ENCODE data around the gene AGBL5.
"Not testable (repeated sequence)": the region's sequence is repeated elsewhere in the genome, so short reads cannot be mapped to it uniquely, and the experiment has no call there.

The AGBL5 gene

DNA sequence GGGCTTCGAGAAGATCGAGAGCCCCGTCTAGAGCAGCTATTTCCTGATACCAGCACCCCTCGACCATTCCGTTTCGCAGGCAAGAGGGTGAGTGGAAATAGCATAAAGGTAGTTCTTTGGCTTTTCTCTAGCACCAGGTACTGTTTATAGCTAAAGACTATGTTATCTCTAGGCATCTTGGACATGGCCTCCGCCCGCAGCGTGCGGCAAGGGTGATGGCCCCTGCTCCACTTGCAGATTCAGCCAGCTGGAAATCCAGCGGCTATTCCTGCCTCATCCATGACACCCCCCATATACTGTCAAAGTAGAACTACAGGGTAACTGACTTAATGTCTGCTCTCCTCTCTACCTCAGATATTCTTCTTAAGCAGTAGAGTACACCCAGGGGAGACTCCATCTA is 3.3 kb downstream of the AGBL5 start:
- no peak for DNase-seq

DNA sequence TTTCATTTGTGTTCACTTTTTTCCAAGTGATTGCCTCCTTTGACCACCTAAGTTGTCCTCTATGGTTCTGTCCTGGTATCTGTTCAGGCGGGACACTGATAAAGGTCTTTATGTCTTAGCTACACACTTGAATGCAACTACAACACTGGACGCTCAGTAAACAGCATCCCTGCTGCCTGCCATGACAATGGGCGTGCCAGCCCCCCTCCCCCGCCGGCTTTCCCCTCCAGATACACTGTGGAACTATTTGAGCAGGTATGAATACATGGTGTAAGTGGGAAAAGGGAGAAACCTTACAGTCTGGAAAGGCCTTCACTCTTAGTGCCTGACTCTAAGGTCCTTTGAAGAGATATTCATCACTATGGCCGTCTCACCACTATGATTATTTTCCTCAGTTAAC is 5.7 kb downstream of the AGBL5 start:
- DNase-seq = no peak

DNA sequence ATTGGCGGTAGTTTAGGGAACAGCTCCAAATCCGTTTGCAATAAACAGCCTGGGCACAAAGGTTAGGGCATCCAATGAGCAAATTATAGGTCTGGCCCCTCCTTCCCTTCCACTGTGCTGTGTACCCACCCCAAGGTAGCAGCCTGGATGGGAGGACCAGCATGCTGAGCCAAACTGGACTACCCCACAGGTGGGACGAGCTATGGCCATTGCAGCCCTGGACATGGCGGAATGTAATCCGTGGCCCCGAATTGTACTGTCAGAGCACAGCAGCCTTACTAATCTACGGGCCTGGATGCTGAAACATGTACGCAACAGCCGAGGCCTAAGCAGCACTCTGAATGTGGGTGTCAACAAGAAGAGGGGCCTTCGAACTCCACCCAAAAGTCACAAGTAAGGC is 6.7 kb downstream of the AGBL5 start:
- no peak for DNase-seq

DNA sequence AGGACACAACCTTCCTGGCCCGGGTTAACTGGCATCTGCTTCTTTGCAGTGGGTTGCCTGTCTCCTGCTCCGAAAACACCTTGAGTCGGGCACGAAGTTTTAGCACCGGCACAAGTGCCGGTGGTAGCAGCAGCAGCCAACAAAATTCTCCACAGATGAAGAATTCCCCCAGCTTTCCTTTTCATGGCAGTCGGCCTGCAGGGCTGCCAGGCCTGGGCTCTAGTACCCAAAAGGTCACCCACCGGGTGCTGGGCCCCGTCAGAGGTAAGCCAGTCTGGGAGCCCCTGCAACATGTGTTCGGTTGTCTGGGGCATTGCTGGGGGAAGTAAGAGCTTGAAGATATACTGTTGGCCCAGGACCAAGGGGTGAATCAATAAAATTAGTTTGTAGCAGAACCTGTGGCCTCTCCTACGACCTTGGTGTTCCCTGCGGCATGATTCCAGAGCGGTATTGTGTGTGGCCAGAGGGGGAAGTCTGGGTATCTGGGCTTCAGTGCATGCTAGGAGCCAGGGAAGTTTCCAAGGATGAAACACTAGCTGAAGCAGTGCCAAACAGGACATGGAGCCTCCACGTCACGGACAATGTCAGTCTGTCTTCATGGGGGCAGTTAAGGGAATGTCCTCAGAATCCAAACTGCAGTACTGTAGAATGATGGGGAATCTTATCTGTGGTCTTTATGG is 7.8 kb downstream of the AGBL5 start:
- DNase-seq = no peak

DNA sequence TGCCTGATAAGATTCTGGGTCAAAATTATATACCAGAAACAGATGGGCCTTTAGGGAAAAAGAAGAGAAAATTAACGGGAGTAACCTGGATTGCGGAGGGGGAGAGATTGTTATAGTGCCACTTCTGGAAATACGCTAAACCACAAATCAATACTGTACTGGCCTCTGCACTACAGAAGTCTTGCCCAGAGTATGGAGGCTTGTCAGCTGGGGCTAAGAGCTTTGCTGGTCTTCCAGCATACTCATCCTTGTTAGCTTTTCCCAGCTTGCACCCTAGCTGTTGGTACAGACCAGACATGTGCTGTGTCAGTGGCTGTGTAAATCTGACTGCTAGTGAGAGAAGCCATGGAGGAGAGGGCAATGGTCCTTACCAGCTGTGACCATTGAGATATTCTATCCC is 8.9 kb downstream of the AGBL5 start:
- DNase-seq = no peak

DNA sequence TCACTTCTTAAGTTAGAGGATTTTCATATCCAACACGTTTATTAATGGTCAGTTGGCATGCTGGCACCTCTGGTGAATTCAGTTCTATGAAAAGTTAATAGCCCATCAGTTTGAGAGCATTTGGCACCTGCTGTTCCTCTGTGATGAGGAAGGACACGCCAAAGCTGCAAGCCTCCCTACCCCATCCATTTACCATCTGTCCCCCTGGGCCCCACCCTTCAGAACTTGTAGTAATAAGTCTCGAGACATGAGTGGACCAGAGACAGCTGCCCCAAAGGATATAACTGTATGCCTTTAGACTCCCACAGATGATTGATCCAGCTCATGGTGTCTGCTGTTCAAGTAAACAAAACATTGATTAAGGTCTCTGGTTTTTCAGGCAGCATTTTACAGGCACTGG is 13.7 kb downstream of the AGBL5 start:
- no peak for DNase-seq

DNA sequence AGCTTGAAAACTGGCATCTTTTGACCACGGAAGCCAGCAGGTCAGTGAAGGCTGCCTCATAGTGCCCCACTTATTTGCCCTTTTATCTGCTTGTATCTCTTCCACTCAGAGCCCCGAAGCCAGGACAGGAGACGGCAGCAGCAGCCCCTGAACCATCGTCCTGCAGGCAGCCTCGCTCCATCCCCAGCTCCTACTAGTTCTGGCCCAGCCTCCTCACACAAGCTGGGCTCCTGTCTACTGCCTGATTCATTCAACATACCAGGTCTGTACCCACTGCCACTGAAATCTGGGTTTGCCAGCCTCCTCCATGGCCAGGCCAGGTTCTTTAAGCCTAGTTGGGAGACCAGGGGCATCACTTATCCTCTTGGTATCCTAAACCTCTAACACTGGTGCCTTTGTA is 15.9 kb downstream of the AGBL5 start:
- DNase-seq = no peak

DNA sequence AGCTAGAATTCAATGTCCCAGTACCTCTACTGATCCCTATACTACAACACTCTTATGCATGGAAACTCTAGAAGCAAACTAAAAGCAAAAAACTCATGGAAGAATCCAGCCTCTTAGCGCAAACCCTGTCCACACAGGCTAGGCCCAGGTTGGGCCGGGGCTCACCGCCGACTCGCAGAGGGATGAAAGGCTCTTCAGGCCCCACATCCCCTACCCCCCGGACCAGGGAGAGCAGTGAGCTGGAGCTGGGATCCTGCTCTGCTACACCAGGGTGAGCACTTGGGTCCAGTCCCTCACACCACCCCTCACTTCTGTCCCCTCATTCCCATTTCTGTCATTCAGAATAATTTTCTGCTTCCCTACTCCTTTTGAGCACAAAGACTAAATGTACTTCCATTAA is 18.0 kb downstream of the AGBL5 start:
- DNase-seq = no peak

DNA sequence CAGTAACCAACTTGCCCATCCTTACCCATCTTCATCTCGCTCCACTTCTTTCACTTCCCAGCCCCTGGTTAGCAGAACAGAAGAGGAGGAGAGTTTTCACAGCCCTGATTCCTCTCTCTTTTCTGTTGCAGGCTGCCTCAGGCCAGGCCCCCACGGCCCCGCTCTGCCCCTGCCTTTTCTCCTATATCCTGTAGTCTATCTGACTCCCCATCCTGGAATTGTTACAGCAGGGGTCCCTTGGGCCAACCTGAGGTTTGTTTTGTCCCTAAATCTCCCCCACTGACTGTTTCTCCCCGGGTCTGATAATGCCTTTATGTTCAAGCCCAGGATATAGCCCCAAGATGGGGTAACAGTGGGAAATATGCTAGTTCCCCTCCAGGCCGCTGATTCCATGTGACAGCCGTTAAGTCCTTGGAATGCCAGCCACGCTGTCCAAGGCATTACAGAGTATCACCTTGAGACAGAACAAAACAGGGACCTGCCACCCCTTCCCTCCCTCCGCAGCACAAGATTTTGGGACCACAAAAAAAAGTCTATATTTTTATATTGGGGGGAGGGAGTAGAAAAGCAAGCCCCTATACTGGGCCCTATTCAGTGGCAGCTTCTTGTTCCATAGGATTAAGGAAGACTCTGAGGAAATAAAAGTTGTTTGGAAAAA is 18.6 kb downstream of the AGBL5 start:
- DNase-seq = no peak

DNA sequence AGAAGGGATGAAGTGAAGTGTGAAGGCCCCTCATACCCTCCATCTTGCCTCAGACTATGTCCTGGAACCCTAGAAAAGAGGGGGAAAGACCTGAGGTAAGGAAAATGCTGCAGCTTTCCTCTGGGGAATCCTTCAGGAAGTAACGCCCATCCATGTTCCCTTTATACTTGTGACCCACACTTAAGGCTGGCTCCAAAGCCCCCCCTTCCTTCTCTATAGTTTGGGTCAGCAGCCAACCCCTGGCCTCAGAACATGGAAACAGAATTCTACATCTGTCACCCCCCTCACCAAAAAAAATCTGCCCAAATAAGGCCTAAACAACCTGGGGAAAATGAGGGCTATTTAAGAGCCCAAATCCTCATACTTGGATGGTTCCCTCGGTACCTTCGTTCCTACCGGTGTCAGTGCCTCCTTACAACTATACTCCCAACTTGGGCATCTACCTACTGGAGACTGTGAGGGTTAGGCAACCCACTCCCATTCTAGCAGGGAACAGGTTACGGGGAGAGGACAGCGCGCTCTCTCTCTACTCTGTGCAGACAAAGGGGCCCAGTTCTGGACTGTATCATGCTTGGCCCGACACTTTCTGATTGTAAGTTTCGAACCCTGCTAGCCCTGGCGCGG is 19.3 kb downstream of the AGBL5 start:
- no peak for DNase-seq

DNA sequence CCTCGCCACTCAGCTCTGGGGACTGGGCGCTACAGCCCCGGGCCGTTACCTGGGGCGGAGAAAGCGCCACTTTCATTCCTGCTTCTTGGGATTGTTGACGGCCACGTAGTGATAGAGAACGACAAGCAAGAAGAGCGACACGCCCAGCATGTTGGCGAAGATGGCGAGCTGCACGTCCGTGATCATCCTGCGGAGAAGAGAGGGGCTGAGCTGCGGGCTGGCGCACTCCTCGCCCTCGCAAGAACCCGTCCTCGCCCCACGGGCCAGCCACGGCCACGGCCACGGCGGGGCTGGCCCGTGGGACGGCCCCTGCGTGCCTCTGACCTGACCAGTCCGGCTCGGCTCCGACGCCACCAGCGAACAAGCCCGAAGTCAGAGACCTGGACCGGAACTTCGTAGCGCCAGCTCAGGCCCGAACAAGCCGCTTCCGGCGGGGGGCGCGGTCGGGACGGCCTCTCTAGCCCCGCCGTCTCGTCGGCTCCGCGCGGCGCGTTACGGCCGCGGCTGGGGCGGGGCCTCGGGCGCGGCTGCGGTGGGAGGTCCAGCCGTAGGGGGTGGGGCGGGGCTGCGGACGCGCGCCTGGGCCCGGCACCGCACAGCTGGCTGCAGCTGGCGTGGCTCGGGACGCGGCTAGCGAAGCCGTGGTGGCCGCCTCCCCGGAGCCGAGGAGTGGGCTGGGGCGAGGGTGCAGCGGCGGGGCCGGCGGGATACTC is 20.0 kb downstream of the AGBL5 start, which contains the start of gene OST4:
Gene OST4, minus strand, starts transcription at position 378 of the 713 bp plus-strand sequence.
- peak; percentile 92 for DNase-seq

DNA sequence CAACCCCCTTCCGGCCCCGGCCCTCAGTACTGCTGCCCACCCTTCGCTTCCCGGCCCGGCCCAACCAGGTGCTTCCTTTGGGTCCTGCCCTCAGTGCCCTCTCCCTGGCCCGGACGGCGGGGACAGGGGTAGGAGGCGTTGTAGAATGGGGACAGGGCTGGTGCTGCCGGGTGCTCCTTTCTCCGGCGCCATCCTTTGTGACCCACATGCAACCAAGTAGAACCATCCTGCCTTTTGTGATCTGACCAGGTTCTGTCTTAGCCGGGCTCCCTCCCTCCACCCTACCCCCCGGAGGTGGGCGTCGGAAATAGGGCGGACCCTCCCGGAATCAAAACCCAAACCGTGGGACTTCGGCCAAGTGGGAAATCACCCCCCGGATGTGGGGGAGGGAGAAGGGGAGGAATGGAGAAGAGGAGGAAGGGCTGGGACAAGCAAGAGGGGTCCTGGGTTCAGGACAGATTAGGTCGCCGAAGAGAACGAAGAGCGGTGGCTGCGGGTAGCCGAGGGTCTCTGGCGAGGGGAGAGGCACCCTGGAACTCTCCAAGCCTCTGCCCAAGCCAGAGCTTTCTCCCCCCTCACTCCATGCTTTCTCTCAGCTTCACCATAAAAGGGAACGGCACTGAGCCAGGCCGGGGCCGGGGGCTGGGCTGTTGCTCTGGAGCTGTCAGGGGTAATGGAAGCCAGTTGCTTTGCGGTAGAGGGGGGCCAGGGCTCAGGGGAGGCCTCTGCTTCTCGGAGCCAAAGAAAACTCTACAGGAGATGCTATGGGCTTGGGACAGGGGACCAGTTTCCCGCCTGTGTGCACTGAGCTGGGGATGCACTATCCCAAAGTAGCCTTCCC is 20.7 kb downstream of the AGBL5 start:
- peak; percentile 44 for DNase-seq

DNA sequence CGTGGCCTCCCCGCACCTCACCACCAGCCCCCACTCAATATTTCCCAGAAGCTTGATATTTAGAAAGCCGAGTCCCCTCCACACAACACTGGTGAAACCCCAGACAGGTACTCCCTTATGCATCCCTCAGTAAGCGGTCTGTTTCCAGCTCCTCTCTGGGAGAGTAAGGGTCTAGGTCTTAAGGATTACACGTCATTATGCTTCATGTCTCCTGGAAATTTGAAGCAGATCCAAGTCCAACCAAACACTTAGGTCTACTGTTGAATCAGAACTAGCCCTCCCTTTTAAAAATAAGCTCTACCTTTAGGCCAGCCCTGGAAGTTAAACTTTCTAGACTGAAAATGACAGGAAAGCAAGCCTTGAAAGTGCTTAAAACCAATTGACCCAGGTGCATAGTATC is 21.5 kb downstream of the AGBL5 start:
- DNase-seq = no peak

DNA sequence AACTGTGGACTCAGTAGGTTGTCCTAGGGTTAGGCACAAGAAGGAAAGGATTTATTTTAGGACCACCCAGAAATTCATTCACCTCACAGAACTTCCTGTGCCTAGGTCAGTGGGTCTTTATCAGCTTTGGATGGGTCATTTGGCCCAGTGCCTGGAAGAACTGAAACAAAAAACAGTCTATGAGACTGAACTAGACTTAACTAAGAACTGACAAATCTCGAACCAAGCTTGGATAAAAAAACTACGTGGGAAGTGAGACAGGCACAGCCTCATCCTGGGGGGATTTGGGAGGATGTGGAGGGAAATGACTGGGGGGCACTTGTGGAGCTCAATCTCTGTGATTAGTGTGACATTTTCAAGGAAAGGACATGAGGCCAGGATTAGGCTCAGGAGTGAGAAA is 22.3 kb downstream of the AGBL5 start:
- no peak for DNase-seq

DNA sequence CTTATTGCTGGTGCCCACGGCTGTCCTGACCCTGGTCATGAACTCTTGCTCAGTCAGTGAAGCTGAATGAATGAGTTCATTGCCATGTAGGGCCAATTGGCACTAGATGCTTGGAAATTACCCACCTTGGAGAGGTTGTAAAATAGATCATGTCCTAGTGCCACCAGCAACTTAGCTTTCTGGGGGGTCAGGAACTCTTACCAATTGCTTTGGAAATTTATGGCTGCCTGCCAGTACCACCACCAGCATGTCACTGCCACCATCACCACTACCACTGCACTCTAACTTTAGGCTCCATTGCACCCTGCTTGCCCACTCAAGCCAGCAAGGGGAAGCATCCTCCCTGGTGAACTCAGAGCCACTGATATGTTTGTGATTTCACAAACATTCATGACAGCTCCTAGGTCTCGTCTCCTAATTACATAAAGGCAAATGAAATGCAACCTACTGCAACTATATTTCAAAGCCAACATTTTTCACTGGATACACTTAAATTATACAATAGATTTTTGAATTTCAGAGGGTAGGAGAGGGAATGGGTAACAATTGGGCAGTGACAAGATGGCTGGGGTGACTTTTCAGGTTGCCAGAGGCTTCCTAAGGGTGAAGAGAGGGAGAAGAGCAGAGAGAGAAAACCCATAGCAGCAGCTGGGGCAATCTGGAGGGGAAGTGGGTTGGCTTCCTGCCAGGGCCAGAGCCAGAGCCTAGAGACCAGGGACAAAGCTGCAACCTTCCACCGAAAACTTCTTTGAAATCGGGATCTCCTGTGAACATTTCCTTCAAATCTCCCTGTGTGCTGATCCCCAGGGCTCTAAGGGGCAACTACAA is 23.5 kb downstream of the AGBL5 start:
- peak; percentile 35 for DNase-seq

DNA sequence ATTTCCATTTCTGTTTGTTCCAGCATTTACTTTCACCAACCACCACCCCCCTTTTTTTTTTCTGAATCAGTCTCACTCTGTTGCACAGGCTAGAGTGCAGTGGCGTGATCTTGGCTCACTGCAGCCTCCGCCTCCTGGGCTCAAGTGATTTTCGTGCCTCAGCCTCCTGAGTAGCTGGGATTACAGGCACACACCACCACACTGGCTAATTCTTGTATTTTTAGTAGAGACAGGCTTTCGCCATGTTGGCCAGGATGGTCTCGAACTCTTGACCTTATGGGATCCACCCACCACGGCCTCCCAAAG is 24.1 kb downstream of the AGBL5 start:
- DNase-seq = not testable (repeated sequence)

DNA sequence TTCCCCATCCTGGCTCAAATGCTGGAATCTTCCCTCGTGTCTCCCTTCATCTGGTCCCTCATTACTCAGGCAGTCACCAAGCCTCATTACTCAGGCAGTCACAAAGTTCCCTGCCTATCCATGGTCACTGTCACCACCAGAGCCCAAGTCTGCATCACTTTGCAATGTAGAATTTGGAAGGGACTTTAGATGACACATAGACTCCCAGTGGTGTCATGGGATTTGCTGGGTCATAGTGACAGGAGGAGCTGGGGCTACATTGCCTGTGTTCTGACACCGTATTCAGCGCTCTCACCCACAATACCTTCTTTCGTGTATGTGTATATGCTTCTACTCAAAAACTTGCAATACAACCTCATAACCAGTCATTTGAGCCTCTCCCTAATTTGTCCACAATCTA is 24.9 kb downstream of the AGBL5 start:
- DNase-seq = no peak

DNA sequence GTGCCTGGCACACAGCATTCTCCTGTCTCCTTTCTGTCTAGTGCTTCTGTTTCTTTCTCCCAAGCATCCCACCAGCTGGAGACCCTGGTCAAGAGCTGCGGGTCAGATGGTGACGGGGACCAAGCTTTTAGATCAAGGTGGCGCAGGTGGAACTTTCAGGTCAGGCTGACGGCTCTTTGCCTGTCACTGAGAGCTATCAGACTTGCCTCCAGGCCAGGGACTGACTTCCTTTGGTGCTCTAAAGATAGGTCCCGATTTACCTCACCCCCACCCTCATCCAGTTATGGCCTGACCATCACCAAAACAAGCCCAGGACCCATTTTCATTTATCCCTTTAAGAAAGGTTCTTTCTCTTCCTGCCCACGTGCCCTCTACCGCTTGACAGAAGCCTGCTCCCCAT is 25.8 kb downstream of the AGBL5 start:
- no peak for DNase-seq

DNA sequence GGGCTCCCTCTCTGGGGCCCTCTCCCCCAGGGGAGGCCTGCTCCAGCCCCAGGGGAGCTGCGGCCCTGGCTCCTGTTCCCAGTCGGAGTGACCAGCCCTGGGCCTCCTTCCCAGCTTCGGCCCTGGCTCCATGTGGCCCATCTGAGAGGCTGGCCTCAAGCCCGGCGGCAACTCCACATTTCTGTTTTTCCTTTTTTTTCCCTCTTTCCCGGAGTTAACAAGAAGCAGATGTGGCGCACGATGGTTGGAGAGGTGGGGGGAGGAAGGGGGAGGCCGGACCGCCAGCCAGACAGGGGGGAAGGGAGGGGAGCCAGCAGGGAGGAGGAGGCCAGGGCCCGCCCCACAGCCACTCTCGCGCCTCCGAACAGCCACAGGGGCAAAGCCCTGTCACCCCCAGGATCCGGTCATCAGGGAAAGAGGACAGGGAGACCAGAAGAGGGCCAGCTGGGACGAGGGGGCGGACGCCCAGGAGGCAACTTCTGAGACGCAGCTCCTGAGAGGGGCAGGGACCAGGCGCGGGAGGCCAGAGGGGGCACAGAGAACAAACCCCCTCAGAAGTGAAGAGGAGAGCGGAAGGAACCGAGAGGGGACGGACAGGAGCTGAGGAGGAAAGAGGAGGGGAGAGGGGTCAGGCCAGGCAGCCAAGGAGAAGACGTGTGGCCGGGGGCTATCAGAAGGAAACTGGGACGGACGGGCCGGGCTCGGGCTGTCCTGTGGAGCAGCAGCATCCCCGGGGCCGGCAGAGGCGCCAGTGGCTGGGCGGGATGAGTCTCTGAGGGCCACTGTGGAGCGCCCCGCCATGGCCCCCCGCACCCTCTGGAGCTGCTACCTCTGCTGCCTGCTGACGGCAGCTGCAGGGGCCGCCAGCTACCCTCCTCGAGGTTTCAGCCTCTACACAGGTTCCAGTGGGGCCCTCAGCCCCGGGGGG is 27.1 kb downstream of the AGBL5 start, which contains the start of gene EMILIN1:
Gene EMILIN1, plus strand, starts transcription at position 349 of the 928 bp plus-strand sequence. Its CDS starts 451 bp downstream, at position 800.
- no peak for DNase-seq

DNA sequence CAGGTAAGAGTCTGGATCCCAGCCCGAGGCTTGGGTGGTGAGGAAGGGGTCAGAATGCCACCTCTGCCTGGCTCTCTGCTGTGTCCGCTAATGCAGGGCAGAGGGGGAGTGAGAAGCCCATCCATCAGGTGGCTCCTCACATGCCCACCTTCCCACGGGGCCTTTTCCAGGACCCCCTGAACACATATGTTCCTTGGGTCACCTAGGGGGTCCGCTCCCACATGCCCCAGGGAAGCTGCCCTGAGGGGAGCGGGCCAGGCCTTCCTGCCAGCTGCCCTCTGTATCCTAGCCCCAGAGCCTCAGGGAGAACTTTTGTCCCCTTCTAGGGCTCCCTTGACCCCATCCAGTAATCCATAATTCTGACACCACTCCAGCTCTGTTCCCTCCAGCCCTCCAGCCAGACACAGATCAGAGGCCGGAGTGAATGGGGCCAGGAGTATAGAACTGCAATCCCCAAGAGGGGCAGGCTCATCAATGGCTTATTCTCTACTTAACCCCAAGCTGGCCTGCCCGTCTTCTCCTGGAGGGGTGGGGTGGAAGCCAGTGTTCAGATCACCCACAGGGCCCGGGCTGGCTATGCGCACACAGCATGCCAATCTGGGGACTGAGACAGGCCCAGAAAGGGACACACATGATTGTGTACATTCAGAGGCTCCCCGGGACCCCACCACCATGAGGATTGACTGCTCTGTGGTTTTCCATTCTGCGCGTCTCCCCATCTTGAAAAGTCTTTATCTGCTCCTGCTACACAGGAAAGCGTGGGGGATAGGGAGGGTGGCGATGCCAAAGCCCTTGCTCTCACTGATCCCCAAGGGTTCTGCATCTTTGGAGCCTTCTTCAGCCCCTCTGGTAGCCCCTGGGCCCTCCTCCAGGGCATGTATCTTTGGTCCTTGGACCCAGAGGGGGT is 28.0 kb downstream of the AGBL5 start:
- no peak for DNase-seq

Data from activated naive CD4-positive, alpha-beta T cell treated with Interleukin-2 at 50 U/mL for 16 hours (primary cell).